Duodenal mucosa (tissue), 2 donors: ENCODE results near the gene NAGK.
A peak's percentile ranks its signal among the peaks of the same experiment; 100 is the strongest.
"Not testable (repeated sequence)": the region's sequence is repeated elsewhere in the genome, so short reads cannot be mapped to it uniquely, and the experiment has no call there.

Experiments used
- H3K27ac ChIP-seq: one replicate; pipeline ENCODE4 v1.7.0; 2013; ENCODE audit warnings: low read depth, low read length
- H3K27me3 ChIP-seq, 2 donors: one replicate each; pipeline ENCODE4 v1.7.0; 2013; ENCODE audit warnings: low read length in 2 of 2, control low read depth in 1 of 2; ENCODE audit not compliant: insufficient read depth in 2 of 2, control insufficient read depth in 1 of 2
- H3K36me3 ChIP-seq, 2 donors: one replicate each; pipeline ENCODE4 v1.7.0; 2013; ENCODE audit warnings: low read length in 2 of 2, control low read depth in 1 of 2; ENCODE audit not compliant: insufficient read depth in 2 of 2, control insufficient read depth in 1 of 2
- H3K4me1 ChIP-seq, 2 donors: one replicate each; pipeline ENCODE4 v1.7.0; 2013; ENCODE audit warnings: low read length in 2 of 2, control low read depth in 1 of 2; ENCODE audit not compliant: insufficient read depth in 2 of 2, control insufficient read depth in 1 of 2
- H3K4me3 ChIP-seq, 2 donors: one replicate each; pipeline ENCODE4 v1.7.0; 2013; ENCODE audit warnings: low read length in 2 of 2, low read depth in 1 of 2
- H3K9ac ChIP-seq, 2 donors: one replicate each; pipeline ENCODE4 v1.7.0; 2013; ENCODE audit warnings: low read length in 2 of 2, low read depth in 1 of 2
- H3K9me3 ChIP-seq, 2 donors: one replicate each; pipeline ENCODE4 v1.7.0; 2013; ENCODE audit warnings: low read length in 2 of 2, control low read depth in 1 of 2; ENCODE audit not compliant: control insufficient read depth in 1 of 2

Gene NAGK

GRCh38 chr2:71069376-71069775, 928 bp downstream of the NAGK start:
- Histone ChIP-seq H3K9ac (peak overlapping the region; percentile 91 to 98), H3K9me3 (no peaks in the 10 kb centered on the region), H3K36me3 (peaks cover 10 to 19% of the 10 kb centered on the region in 2 donors), H3K27ac (no peak overlapping the region), H3K4me1 (peaks cover 11 to 37% of the 10 kb centered on the region in 2 donors), H3K27me3 (no peaks in the 10 kb centered on the region), H3K4me3 (peak overlapping the region; percentile 92 to 93)

- no peaks in the 10 kb centered on the region for H3K9me3 ChIP-seq
- peaks cover 10 to 25% of the 10 kb centered on the region in 2 donors for H3K36me3 ChIP-seq
- H3K4me1 ChIP-seq = peaks cover 11 to 37% of the 10 kb centered on the region in 2 donors
- H3K4me3 ChIP-seq = peak overlapping the region; percentile 8 to 11
- no peak overlapping the region for H3K27ac ChIP-seq
- peak overlapping the region; percentile 3 to 98 for H3K9ac ChIP-seq
- H3K27me3 ChIP-seq = no peaks in the 10 kb centered on the region
Observed at GRCh38 chr2:71070294-71071093, 2.0 kb downstream of the NAGK start.

DNA sequence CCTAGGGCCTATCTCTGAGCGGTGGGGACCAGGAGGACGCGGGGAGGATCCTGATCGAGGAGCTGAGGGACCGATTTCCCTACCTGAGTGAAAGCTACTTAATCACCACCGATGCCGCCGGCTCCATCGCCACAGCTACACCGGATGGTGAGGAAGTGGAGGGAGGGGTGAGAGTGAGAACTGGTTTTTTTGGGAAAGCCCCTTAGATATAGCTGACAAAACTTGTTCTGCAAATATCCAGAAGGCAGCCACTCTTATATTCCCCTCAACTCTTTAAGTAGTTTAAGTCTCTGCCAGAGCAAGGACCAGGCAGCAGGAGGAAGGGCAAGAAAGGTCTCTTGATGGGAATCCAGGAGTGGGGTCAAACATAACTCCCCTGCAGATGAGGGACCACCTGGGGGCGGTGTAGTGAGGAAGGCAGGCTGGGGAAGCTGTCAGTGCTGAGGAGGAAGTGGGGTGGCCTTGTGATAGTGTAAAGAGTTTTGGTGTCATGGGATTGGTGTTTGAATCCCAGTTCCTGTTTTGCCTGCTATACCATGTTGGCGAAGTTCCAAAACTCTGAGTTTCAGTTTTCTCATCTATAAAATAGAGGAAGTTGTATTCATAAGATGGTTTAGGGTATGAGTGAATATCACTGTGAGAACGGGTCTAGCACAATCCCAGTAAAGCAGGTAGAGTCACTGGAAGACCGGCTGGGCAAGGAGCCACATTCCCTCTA, 3.4 kb downstream of the NAGK start:
- H3K9me3 ChIP-seq = no peaks in the 10 kb centered on the region
- peaks cover 16 to 38% of the 10 kb centered on the region in 2 donors for H3K36me3 ChIP-seq
- no peak overlapping the region for H3K9ac ChIP-seq
- H3K4me1 ChIP-seq = peaks cover 11 to 37% of the 10 kb centered on the region in 2 donors
- H3K4me3 ChIP-seq = peak overlapping the region; percentile 3 to 19
- H3K27ac ChIP-seq = peak overlapping the region; percentile 33
- no peaks in the 10 kb centered on the region for H3K27me3 ChIP-seq

GRCh38 chr2:71072492-71072891, 4.0 kb downstream of the NAGK start:
- Histone ChIP-seq H3K27ac (no peak overlapping the region), H3K4me1 (peaks cover 11 to 35% of the 10 kb centered on the region in 2 donors), H3K4me3 (peak overlapping the region in 1 of 2 donors; percentile 19), H3K9ac (peak overlapping the region in 1 of 2 donors; percentile 2), H3K27me3 (no peaks in the 10 kb centered on the region), H3K36me3 (peaks cover 18 to 45% of the 10 kb centered on the region in 2 donors), H3K9me3 (no peaks in the 10 kb centered on the region)

DNA sequence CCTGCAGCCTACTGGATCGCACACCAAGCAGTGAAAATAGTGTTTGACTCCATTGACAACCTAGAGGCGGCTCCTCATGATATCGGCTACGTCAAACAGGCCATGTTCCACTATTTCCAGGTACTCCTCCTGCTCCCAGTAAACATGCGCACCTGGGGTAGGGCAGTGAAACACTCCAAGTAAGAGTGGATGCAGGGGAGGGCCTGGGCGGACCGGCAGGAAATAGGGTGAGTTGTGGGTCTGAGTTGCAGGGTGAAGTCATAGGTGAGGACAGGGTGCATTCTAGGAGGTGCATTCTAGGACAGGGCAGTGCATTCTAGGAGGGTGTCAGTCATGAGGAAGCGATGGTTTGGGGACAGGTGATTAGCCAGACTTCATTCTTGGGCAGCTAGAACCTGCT, 5.0 kb downstream of the NAGK start:
- Histone ChIP-seq H3K27ac (no peak overlapping the region), H3K9ac (no peak overlapping the region), H3K4me1 (peaks cover 11 to 33% of the 10 kb centered on the region in 2 donors), H3K9me3 (no peaks in the 10 kb centered on the region), H3K4me3 (no peak overlapping the region), H3K27me3 (no peaks in the 10 kb centered on the region), H3K36me3 (peaks cover 20 to 53% of the 10 kb centered on the region in 2 donors)

GRCh38 chr2:71074893-71075395, 6.5 kb downstream of the NAGK start:
- peaks cover 27 to 63% of the 10 kb centered on the region in 2 donors for H3K36me3 ChIP-seq
- no peak overlapping the region for H3K4me3 ChIP-seq
- peaks cover 0 to 23% of the 10 kb centered on the region in 2 donors for H3K4me1 ChIP-seq
- no peaks in the 10 kb centered on the region for H3K27me3 ChIP-seq
- H3K9ac ChIP-seq = no peak overlapping the region
- no peaks in the 10 kb centered on the region for H3K9me3 ChIP-seq
- H3K27ac ChIP-seq = no peak overlapping the region

DNA sequence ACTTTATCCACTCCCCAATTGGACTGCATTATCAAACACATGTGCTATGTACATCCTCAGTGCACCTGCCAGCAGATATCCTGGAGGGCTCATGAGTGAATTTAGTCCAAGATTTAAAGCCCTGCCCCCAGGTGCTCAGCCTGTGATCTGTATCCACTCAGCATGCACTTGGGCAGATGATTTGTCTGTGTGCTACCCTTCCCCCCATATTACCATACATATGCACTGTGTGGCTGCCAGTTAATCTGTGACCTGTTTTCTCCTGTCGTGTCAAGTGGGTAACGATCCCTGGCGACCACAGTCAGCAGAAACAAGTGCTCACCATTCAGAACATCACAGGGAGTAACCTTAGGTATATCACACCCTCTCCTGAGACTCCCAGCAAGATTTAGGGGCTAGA, 10.2 kb downstream of the NAGK start:
- Histone ChIP-seq H3K4me3 (no peak overlapping the region), H3K27me3 (no peaks in the 10 kb centered on the region), H3K36me3 (peaks cover 24 to 49% of the 10 kb centered on the region in 2 donors), H3K4me1 (no peaks in the 10 kb centered on the region), H3K9ac (no peak overlapping the region), H3K9me3 (no peaks in the 10 kb centered on the region), H3K27ac (no peak overlapping the region)

- Histone ChIP-seq H3K4me3 (no peak overlapping the region), H3K9me3 (no peaks in the 10 kb centered on the region), H3K27me3 (no peaks in the 10 kb centered on the region), H3K4me1 (no peaks in the 10 kb centered on the region), H3K27ac (no peak overlapping the region), H3K9ac (no peak overlapping the region), H3K36me3 (peaks cover 8 to 17% of the 10 kb centered on the region in 2 donors)
Observed at GRCh38 chr2:71082402-71083252, 14.2 kb downstream of the NAGK start.

DNA sequence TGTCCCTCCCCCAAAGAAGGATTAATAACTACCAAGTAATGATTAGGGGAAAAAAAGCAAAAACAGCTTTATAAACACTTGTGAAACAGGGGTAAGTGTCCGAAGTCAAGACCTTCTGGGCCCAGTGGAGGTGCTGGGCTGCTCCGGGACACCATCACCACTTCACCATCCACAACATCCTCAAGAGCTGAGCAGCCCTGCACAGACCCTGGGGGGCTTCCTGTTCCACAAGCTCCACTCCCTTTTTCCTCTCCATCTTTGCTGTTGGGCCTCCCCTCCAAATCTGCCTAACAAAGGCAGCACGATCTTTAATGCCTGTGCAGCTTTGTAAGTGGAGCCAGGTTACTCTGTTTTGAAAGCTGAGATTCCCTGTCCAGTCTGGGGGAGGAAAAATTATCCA, 14.8 kb downstream of the NAGK start:
- H3K27ac ChIP-seq, H3K9me3 ChIP-seq, H3K27me3 ChIP-seq, H3K4me1 ChIP-seq, H3K9ac ChIP-seq, H3K4me3 ChIP-seq: not testable (repeated sequence)
- peaks cover 8 to 11% of the 10 kb centered on the region in 2 donors for H3K36me3 ChIP-seq
